Lower lobe of right lung (tissue), 2 donors: ENCODE measurements around the gene DIRAS2. TPM values are rescaled to one million over a fixed set of nuclear protein-coding genes. Genes with fewer than 3 reads are reported as not detected.

ENCODE experiments used
- ATAC-seq, 2 donors: fragments of 200-7000 bp; cut with Tn5 transposase; one replicate each; pipeline ENCODE4 v1.9.1; 2020 to 2022; ENCODE audit warnings: mild to moderate bottlenecking in 2 of 2, moderate library complexity in 2 of 2
- DNase-seq: peaks from one replicate; pipeline ENCODE4 v3.0.0-alpha.2; 2020
- H3K27ac ChIP-seq: fragments of 200-600 bp; one replicate; pipeline ENCODE4 v1.8.0; 2022
- H3K27me3 ChIP-seq: fragments of 200-600 bp; one replicate; pipeline ENCODE4 v1.8.0; 2022; ENCODE audit warnings: low read depth
- H3K36me3 ChIP-seq: fragments of 200-600 bp; one replicate; pipeline ENCODE4 v1.8.0; 2022; ENCODE audit warnings: mild to moderate bottlenecking
- H3K4me1 ChIP-seq: fragments of 200-600 bp; one replicate; pipeline ENCODE4 v1.8.0; 2022
- H3K4me3 ChIP-seq: fragments of 200-600 bp; one replicate; pipeline ENCODE4 v1.8.0; 2022; ENCODE audit warnings: mild to moderate bottlenecking
- H3K9me3 ChIP-seq: fragments of 200-600 bp; one replicate; pipeline ENCODE4 v1.8.0; 2022
- CTCF ChIP-seq: fragments of 200-600 bp; IDR thresholded peaks from one replicate; pipeline ENCODE4 v1.8.0; 2022; ENCODE audit warnings: antibody characterized with exemption, mild to moderate bottlenecking
- intact Hi-C: fragments of 100-400 bp; cut with DNase I; formaldehyde crosslinking; loops from one replicate; pipeline ENCODE4 v1.11.0; 2022
- total RNA-seq: library from RNA; stranded (reverse); fragmentation: NEBNext Ultra II Directional; extraction: Animal tissue kit (Norgen Biotek cat#: 25700); gene quantifications from one replicate; pipeline ENCODE4 v1.2.1, GENCODE V29; 2021
- donor health status: DM: no; HTN: yes; CAD: no; lungs with severe emphysema.

Gene DIRAS2
- total RNA-seq, 1 donor from 2014 or later: not detected

DNA sequence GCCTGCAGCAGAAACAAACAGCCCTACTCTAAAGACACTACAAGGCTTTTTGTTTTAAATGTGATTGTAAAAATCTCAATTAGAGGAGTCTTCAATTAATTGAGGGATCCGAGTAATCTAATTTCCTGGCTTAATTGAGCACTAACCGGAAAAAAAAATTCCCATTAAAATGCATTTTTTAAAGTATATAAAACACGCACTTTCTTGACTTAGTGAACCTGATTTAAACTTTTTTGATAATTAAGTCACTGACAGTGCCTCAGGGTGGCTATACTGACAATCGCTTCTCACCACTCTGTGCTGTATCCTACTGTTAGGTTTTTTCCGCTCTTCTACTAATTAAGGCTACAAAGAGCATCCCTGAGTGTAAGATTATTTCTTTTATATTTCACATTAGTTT is 44.4 kb downstream of the DIRAS2 start:
- Histone ChIP-seq H3K9me3 (no peaks in the 10 kb centered on the region), H3K4me1 (no peaks in the 10 kb centered on the region), H3K4me3 (no peak overlapping the region), H3K27ac (no peak overlapping the region), H3K36me3 (no peaks in the 10 kb centered on the region), H3K27me3 (peaks cover 6% of the 10 kb centered on the region)
- intact Hi-C loops: no loop called here
- no peak for ATAC-seq
- DNase-seq: no peak
- no peak for TF ChIP-seq CTCF

GRCh38 chr9:90593646-90594045 is 49.0 kb downstream of the DIRAS2 start:
- Histone ChIP-seq H3K36me3 (no peaks in the 10 kb centered on the region), H3K27me3 (no peaks in the 10 kb centered on the region), H3K9me3 (no peaks in the 10 kb centered on the region), H3K27ac (no peak overlapping the region), H3K4me3 (no peak overlapping the region), H3K4me1 (no peaks in the 10 kb centered on the region)
- DNase-seq (no peak), ATAC-seq (no peak)
- intact Hi-C loops: no loop called here
- no peak for TF ChIP-seq CTCF

- intact Hi-C loops: no loop called here
- H3K4me1 ChIP-seq: no peaks in the 10 kb centered on the region
- H3K4me3 ChIP-seq: no peak overlapping the region
- no peak overlapping the region for H3K27ac ChIP-seq
- H3K9me3 ChIP-seq: no peaks in the 10 kb centered on the region
- no peaks in the 10 kb centered on the region for H3K36me3 ChIP-seq
- no peaks in the 10 kb centered on the region for H3K27me3 ChIP-seq
- no peak for TF ChIP-seq CTCF
- DNase-seq (no peak), ATAC-seq (no peak)
Measured at GRCh38 chr9:90580576-90580975, 62.0 kb downstream of the DIRAS2 start.

DNA sequence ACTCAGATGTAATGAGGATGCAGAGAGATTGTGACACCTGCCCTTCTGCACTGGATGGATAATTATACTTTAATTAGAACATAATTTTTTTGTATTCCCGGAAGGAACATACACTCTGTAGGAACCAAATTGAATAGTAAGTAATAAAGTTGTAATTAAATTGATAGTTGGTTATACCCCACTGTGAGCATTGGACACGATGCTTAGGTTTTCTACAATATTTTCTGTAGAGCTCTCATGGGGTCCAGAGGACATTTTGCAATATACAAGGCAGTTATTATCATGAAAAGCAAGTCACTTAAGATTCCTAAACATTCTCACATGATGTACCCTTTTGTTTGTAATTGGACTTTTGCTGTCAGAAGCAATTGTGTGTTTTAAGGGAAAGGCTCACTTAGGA is 63.4 kb downstream of the DIRAS2 start:
- DNase-seq (no peak), ATAC-seq (no peak)
- H3K4me1 ChIP-seq: no peaks in the 10 kb centered on the region
- no peaks in the 10 kb centered on the region for H3K27me3 ChIP-seq
- no peak for TF ChIP-seq CTCF
- intact Hi-C loops: no loop called here
- no peaks in the 10 kb centered on the region for H3K9me3 ChIP-seq
- no peak overlapping the region for H3K4me3 ChIP-seq
- no peaks in the 10 kb centered on the region for H3K36me3 ChIP-seq
- no peak overlapping the region for H3K27ac ChIP-seq

- intact Hi-C loops: no loop called here
- no peak overlapping the region for H3K4me3 ChIP-seq
- no peak for ATAC-seq
Measured at GRCh38 chr9:90578126-90578815, 64.4 kb downstream of the DIRAS2 start.

More at GRCh38 chr9:90578126-90578815, 64.4 kb downstream of the DIRAS2 start:
- Histone ChIP-seq H3K4me1 (no peaks in the 10 kb centered on the region), H3K36me3 (no peaks in the 10 kb centered on the region), H3K9me3 (no peaks in the 10 kb centered on the region), H3K27ac (no peak overlapping the region), H3K27me3 (no peaks in the 10 kb centered on the region)
- no peak for DNase-seq
- no peak for TF ChIP-seq CTCF
